ENCODE results near the gene SMAD1.
A peak's percentile ranks its signal among the peaks of the same experiment; 100 is the strongest.

The SMAD1 gene

GRCh38 chr4:145481164-145481941, at the start of gene SMAD1:
TSS of gene SMAD1 (plus strand) at chr4:145481853. CDS start at chr4:145514614, 32,761 bp downstream.
- TF ChIP-seq CTCF (IDR thresholded peaks at IDR 0.05; ENCODE audit: low read depth, low read length), result no peak
- H3K4me3 ChIP-seq (ENCODE audit: low read depth, low read length), result peak within 1 kb of the TSS; percentile 67
- peaks cover 8% of the 10 kb centered on the region for H3K36me3 ChIP-seq
- peak; percentile 92 for DNase-seq
- H3K27ac ChIP-seq, result peak within 1 kb of the TSS; percentile 95
- H3K27me3 ChIP-seq (ENCODE audit: insufficient read depth, low read depth, severe bottlenecking), result no peaks in the 10 kb centered on the region
- H3K9me3 ChIP-seq (ENCODE audit: severe bottlenecking), result no peaks in the 10 kb centered on the region

- no peak for DNase-seq
- no peaks in the 10 kb centered on the region for H3K27me3 ChIP-seq (ENCODE audit: insufficient read depth, low read depth, severe bottlenecking)
- TF ChIP-seq CTCF (IDR thresholded peaks at IDR 0.05; ENCODE audit: low read depth, low read length), result no peak
- H3K9me3 ChIP-seq (ENCODE audit: severe bottlenecking), result no peaks in the 10 kb centered on the region
- H3K36me3 ChIP-seq, result no peaks in the 10 kb centered on the region
- H3K4me3 ChIP-seq (ENCODE audit: low read depth, low read length), result no peak overlapping the region
- no peak overlapping the region for H3K27ac ChIP-seq
Observed at GRCh38 chr4:145433684-145434083, 48.0 kb upstream of the SMAD1 start.

- no peak overlapping the region for H3K4me3 ChIP-seq (ENCODE audit: low read depth, low read length)
- DNase-seq, result no peak
- no peaks in the 10 kb centered on the region for H3K36me3 ChIP-seq
- no peaks in the 10 kb centered on the region for H3K27me3 ChIP-seq (ENCODE audit: insufficient read depth, low read depth, severe bottlenecking)
- H3K27ac ChIP-seq, result no peak overlapping the region
- no peaks in the 10 kb centered on the region for H3K9me3 ChIP-seq (ENCODE audit: severe bottlenecking)
- no peak for TF ChIP-seq CTCF (IDR thresholded peaks at IDR 0.05; ENCODE audit: low read depth, low read length)
Observed at GRCh38 chr4:145435646-145436045, 46.0 kb upstream of the SMAD1 start.

GRCh38 chr4:145436114-145436513, 45.5 kb upstream of the SMAD1 start:
- H3K27me3 ChIP-seq (ENCODE audit: insufficient read depth, low read depth, severe bottlenecking), result no peaks in the 10 kb centered on the region
- H3K9me3 ChIP-seq (ENCODE audit: severe bottlenecking), result no peaks in the 10 kb centered on the region
- no peaks in the 10 kb centered on the region for H3K36me3 ChIP-seq
- TF ChIP-seq CTCF (IDR thresholded peaks at IDR 0.05; ENCODE audit: low read depth, low read length), result no peak
- no peak overlapping the region for H3K27ac ChIP-seq
- H3K4me3 ChIP-seq (ENCODE audit: low read depth, low read length), result no peak overlapping the region
- DNase-seq, result no peak

GRCh38 chr4:145436796-145437195, 44.9 kb upstream of the SMAD1 start:
- TF ChIP-seq CTCF (IDR thresholded peaks at IDR 0.05; ENCODE audit: low read depth, low read length), result no peak

GRCh38 chr4:145437466-145437865, 44.2 kb upstream of the SMAD1 start:
- H3K27me3 ChIP-seq (ENCODE audit: insufficient read depth, low read depth, severe bottlenecking), result no peaks in the 10 kb centered on the region
- H3K36me3 ChIP-seq, result no peaks in the 10 kb centered on the region
- no peak overlapping the region for H3K27ac ChIP-seq
- no peaks in the 10 kb centered on the region for H3K9me3 ChIP-seq (ENCODE audit: severe bottlenecking)
- no peak overlapping the region for H3K4me3 ChIP-seq (ENCODE audit: low read depth, low read length)
- TF ChIP-seq CTCF (IDR thresholded peaks at IDR 0.05; ENCODE audit: low read depth, low read length), result no peak
- no peak for DNase-seq

More at GRCh38 chr4:145436796-145437195, 44.9 kb upstream of the SMAD1 start:
- H3K9me3 ChIP-seq (ENCODE audit: severe bottlenecking), result no peaks in the 10 kb centered on the region
- no peaks in the 10 kb centered on the region for H3K27me3 ChIP-seq (ENCODE audit: insufficient read depth, low read depth, severe bottlenecking)
- no peak overlapping the region for H3K27ac ChIP-seq
- H3K36me3 ChIP-seq, result no peaks in the 10 kb centered on the region
- no peak overlapping the region for H3K4me3 ChIP-seq (ENCODE audit: low read depth, low read length)
- no peak for DNase-seq
